DMS79 (cell line): Measurements from ENCODE around the gene XPNPEP2.

Experiments
- DNase-seq: peaks from one replicate; lab custom pipeline; 2025; lab: John Stamatoyannopoulos, UW

Gene XPNPEP2

GRCh38 chrX:129800186-129800585 is 61.4 kb downstream of the XPNPEP2 start:
- DNase-seq = no peak

- no peak for DNase-seq
Observed at GRCh38 chrX:129802863-129803262, 64.1 kb downstream of the XPNPEP2 start.

GRCh38 chrX:129804806-129805205 is 66.0 kb downstream of the XPNPEP2 start:
- no peak for DNase-seq

DNA sequence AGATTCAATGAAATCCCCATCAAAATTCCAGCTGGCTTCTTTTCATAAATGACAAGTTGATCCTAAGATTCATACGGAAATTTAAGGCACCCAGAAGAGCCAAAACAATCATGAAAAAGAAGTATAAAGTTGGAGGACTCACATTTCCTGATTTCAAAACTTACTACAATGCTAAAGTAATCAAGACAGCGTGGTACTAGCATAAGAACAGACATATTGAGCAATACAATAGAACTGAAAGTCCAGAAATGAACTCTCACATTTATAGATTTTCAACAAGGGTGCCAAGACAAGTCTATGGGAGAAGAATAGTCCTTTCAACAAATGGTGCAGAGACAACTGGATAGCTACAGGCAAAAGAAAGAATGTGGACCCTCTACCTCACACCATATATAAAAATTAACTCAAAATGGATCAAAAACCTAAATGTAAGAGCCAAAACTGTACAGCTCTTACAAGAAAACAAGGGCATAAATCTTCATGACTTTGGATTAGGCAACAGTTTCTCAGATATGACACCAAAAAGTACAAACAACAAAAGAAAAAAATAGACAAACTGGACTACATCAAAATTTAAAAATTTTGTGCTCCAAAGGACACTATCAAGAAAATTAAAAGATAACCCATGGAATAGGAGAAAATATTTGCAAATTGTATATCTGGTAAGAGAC is 69.5 kb downstream of the XPNPEP2 start:
- no peak for DNase-seq

GRCh38 chrX:129808829-129809796 is 70.3 kb downstream of the XPNPEP2 start:
- no peak for DNase-seq

GRCh38 chrX:129813662-129814368 is 75.0 kb downstream of the XPNPEP2 start:
- DNase-seq = no peak

DNA sequence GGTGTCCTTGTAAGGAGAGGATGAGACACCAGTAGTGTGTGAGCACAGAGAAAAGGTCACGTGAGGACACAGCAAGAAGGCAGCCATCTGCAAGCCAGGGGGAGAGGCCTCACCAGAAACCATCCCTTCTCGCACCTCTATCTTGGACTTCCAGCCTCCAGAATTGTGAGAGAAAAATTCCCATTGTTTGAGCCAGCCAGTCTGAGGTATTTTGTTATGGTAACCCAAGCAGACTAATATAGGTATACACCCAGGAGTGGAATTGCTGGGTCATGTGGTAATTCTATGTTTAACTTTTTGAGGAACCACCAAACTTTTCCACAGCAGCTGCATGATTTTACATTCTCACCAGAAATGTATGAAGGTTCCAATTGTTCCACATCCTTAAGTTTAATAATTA is 79.3 kb downstream of the XPNPEP2 start:
- no peak for DNase-seq
